Mucosa of descending colon (tissue), 3 donors: ENCODE data around the gene TAS2R30. TPM values are rescaled to one million over a fixed set of nuclear protein-coding genes. Genes with fewer than 3 reads are reported as not detected.
A peak's percentile ranks its signal among the peaks of the same experiment; 100 is the strongest.

Source experiments
- ATAC-seq: fragments of 200-7000 bp; cut with Tn5 transposase; one replicate; pipeline ENCODE4 v1.9.1; 2020; ENCODE audit warnings: mild to moderate bottlenecking, moderate library complexity
- DNase-seq, 3 donors: peaks; one replicate each; pipeline ENCODE4 v3.0.0-alpha.2; 2020
- H3K36me3 ChIP-seq: fragments of 200-600 bp; one replicate; pipeline ENCODE4 v1.8.0; 2021; ENCODE audit warnings: low read depth, mild to moderate bottlenecking
- H3K4me1 ChIP-seq: fragments of 200-600 bp; one replicate; pipeline ENCODE4 v1.8.0; 2021; ENCODE audit warnings: low read depth, mild to moderate bottlenecking
- H3K4me3 ChIP-seq: fragments of 200-600 bp; one replicate; pipeline ENCODE4 v1.8.0; 2021; ENCODE audit warnings: mild to moderate bottlenecking
- H3K9me3 ChIP-seq: fragments of 200-600 bp; one replicate; pipeline ENCODE4 v1.8.0; 2021; ENCODE audit warnings: mild to moderate bottlenecking
- CTCF ChIP-seq: fragments of 200-600 bp; IDR thresholded peaks from one replicate; pipeline ENCODE4 v1.8.0; 2022; ENCODE audit warnings: antibody characterized with exemption, mild to moderate bottlenecking
- intact Hi-C, 2 donors: fragments of 100-400 bp; cut with DNase I in 1 of 2; cut with micrococcal nuclease in 1 of 2; formaldehyde crosslinking; loops; one replicate each; pipeline versions ENCODE4 v1.11.0 to v1.11.1; 2022; cut with DNase I, micrococcal nuclease
- total RNA-seq, 3 donors: library from RNA; stranded (reverse); fragmentation: NEBNext Ultra II Directional in 2 of 3; extraction: Animal tissue kit (Norgen Biotek cat#: 25700) in 2 of 3; gene quantifications; one replicate each; pipeline versions ENCODE4 v1.2.1 to v1.2.4, GENCODE V29; 2021 to 2023
- donor health status: DM: no; HTN: no; CAD: no; lungs with moderate emphysema.
- donor health status: DM: no; HTN: no; CAD: no.
- donor health status: DM: no; HTN: yes; CAD: no.

Gene TAS2R30
- total RNA-seq, 3 donors from 2014 or later, result 3.0 to 5.9 (median 3.5) TPM

DNA sequence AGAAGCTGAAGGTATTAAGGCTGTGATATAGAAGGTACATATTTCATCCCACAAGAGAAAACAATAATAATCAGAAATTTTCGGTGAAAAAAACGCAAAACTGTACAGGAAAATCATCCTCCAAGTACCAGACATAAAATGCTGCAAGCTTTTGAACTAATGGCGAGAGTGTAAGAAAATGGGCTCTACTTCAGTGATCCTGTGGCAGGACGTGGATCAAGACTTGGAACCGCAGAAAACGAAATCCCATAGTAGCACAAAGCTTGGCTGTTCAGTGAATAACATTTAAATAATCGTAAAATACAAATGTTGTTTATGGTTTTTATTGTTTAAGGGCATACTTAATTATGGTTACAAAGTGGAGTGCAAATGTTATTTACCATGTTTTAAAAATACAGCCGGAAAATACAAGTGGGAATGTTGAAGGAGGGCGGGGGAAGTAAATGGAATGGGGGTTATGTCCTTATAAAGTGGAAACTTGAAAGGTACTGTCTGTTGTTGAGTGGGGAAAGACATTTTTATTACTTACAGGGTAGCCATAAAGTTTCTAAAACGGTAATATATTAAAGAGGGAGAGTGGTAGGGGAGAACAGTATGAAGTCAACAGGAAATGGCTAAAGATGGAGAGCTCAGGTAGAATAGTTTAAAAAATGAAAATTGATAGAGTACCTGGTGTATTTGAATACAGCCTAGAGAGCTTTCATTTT, 37.7 kb upstream of the TAS2R30 start:
- Histone ChIP-seq H3K36me3 (no peaks in the 10 kb centered on the region), H3K4me3 (no peak overlapping the region), H3K9me3 (no peaks in the 10 kb centered on the region), H3K4me1 (peaks cover 5% of the 10 kb centered on the region)
- no peak for TF ChIP-seq CTCF
- intact Hi-C loops, result no loop called here
- DNase-seq, result peak in 1 of 3 donors; percentile 10
- ATAC-seq, result no peak

GRCh38 chr12:11171145-11171968, 36.9 kb upstream of the TAS2R30 start, which contains the start of gene SMIM10L1:
SMIM10L1 (plus strand) TSS chr12:11171194; CDS start chr12:11171357, 163 bp downstream.
- no peak for TF ChIP-seq CTCF
- peaks cover 5% of the 10 kb centered on the region for H3K4me1 ChIP-seq
- DNase-seq (peak; percentile 92 to 95 (median 94)), ATAC-seq (peak; percentile 100)
- intact Hi-C loops, result no loop called here
- H3K36me3 ChIP-seq, result no peaks in the 10 kb centered on the region
- peak within 1 kb of the TSS; percentile 97 for H3K4me3 ChIP-seq
- H3K9me3 ChIP-seq, result no peaks in the 10 kb centered on the region

DNA sequence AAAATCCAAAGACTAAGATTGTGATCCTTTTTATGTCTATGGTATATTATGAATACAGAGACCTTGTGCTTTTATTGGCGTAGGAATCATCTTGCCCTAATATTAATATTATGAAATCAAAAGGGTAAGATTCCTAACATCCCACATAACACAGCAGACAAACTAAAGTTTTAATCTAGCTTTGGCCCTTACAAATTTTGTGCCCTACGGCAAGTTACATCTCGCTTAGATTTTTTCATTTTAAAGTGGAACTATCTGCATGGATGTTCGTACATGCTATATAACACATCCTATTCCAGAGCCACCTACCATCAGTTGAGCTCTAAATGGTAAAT, 36.3 kb upstream of the TAS2R30 start:
- no peak for TF ChIP-seq CTCF
- ATAC-seq, result no peak
- H3K4me3 ChIP-seq, result peak overlapping the region; percentile 97
- no peak for DNase-seq
- intact Hi-C loops, result no loop called here
- H3K36me3 ChIP-seq, result no peaks in the 10 kb centered on the region
- H3K9me3 ChIP-seq, result no peaks in the 10 kb centered on the region
- peaks cover 5% of the 10 kb centered on the region for H3K4me1 ChIP-seq

DNA sequence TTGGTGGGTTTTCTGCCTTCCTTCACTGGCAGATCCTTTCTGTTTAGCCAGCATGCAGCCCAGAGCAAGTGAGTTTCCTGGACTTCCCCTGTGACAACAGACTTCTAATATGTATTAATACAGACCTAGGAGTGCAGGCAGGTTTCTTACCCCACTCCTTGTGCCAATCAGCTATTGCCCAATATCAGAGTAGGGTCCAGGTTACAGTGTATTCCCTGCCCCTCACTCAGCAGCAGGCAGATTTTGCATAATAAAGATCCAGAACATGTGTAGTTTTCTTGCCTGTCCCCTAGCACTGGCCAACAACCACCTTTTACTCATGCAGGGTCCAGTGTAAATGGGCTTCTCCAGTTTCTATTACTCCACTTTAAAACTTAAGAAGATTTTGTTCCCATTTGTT, 31.9 kb upstream of the TAS2R30 start:
- no peak for TF ChIP-seq CTCF
- intact Hi-C loops, result no loop called here
- ATAC-seq (no peak), DNase-seq (no peak)
- Histone ChIP-seq H3K36me3 (no peaks in the 10 kb centered on the region), H3K4me1 (peaks cover 5% of the 10 kb centered on the region), H3K9me3 (no peaks in the 10 kb centered on the region), H3K4me3 (no peak overlapping the region)

DNA sequence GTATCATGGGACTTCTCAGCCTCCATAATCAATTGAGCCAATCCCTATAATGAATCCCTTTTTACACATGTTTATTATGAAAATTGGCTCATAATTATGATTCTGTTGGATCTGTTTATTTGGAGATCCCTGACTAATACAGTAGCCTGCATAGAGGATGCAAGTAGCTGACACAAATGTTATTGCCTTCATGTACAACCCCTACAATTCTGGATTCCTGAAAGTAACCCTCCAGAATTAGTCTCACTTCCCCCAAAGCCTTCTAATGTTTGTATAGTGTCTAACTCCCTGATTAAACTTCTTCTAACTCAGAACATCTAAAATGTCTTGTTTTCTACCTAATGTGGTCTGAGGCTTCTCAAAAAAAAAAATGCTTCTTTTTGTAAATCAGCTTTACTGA, 29.9 kb upstream of the TAS2R30 start:
- H3K4me3 ChIP-seq, result no peak overlapping the region
- DNase-seq, result no peak
- intact Hi-C loops, result no loop called here
- no peak for ATAC-seq
- H3K9me3 ChIP-seq, result no peaks in the 10 kb centered on the region
- TF ChIP-seq CTCF, result no peak
- H3K36me3 ChIP-seq, result no peaks in the 10 kb centered on the region
- no peaks in the 10 kb centered on the region for H3K4me1 ChIP-seq
